T-helper 2 cell (primary cell): ENCODE data around the gene KAT14.
"Not testable (repeated sequence)": the region's sequence is repeated elsewhere in the genome, so short reads cannot be mapped to it uniquely, and the experiment has no call there.

Experiments
- DNase-seq, 5 experiments: peaks; one replicate each; pipeline versions ENCODE4 v3.0.0 to v3.0.0-alpha.2; 2012 to 2022
- total RNA-seq, 2 donors: gene quantifications; one replicate each; lab custom pipeline; 2026; lab: John Stamatoyannopoulos, UW

The KAT14 gene, protein sequence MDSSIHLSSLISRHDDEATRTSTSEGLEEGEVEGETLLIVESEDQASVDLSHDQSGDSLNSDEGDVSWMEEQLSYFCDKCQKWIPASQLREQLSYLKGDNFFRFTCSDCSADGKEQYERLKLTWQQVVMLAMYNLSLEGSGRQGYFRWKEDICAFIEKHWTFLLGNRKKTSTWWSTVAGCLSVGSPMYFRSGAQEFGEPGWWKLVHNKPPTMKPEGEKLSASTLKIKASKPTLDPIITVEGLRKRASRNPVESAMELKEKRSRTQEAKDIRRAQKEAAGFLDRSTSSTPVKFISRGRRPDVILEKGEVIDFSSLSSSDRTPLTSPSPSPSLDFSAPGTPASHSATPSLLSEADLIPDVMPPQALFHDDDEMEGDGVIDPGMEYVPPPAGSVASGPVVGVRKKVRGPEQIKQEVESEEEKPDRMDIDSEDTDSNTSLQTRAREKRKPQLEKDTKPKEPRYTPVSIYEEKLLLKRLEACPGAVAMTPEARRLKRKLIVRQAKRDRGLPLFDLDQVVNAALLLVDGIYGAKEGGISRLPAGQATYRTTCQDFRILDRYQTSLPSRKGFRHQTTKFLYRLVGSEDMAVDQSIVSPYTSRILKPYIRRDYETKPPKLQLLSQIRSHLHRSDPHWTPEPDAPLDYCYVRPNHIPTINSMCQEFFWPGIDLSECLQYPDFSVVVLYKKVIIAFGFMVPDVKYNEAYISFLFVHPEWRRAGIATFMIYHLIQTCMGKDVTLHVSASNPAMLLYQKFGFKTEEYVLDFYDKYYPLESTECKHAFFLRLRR
- total RNA-seq = 10.3 to 21.2 reads per million in 2 donors

DNA sequence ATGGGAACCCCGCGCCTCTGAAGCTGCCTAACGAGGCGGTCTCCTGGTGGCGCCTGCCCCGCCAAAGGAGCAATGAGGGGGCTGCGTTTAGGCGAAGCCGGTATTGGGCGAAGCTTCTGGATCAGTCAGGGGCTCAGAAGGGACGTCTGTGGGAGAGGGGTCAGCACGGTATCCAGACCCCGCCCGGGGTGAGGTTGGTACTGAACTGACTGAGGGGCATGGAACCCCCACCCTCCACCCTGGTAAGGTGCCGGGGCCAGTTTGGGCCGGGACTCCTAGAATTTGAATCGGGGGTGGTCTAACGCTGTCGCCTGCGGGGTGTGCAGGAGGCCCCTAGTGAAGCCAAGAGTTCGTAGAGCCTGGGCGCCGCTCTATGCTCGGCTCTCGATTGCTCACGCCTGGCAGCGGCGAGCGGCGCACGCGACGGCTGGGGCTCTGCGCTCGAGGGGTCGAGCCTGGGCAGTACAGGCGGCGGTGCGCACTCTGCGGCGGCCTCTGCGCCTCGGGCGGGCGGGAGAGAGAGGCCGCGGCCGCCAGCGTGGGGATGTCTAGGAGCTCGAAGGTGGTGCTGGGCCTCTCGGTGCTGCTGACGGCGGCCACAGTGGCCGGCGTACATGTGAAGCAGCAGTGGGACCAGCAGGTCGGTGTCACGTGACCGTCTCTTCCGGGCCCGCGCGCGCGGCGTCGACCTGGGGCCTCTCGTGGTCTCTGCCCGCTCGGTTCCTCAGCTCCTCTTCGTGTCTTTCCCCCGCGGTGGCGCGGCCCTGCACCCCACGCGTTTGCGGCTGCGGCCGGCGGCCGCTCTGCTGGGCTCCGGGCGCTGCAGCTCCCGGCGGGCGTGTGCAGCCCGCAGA lies at the start of gene KAT14, which contains the start of gene PET117:
Gene KAT14 (plus strand): TSS at position 452 of the 854 bp plus-strand sequence. CDS start 4,798 bp downstream, outside the sequence.
Gene PET117 (plus strand): TSS at position 452 of the 854 bp plus-strand sequence. CDS start 93 bp downstream, at position 545.
- peak; percentile 75 to 97 (median 85) for DNase-seq

DNA sequence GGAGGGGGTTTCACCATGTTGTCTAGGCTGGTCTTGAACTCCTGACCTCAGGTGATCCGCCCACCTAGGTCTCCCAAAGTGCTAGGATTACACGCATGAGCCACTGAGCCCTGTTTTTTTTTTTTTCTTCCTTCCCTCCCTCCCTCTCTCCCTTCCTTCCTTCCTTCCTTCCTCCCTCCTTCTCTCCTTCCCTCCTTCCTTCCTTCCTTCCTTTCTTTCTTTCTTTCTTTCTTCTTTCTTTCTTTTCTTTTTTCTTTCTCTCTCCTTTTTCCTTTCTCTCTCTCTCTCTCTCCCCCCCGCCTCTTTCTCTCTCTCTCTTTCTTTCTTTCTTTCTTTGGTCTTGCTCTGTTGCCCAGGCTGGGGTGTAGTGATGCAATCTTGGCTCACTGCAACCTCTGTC lies 49.4 kb upstream of the KAT14 start:
- not testable (repeated sequence) for DNase-seq

DNA sequence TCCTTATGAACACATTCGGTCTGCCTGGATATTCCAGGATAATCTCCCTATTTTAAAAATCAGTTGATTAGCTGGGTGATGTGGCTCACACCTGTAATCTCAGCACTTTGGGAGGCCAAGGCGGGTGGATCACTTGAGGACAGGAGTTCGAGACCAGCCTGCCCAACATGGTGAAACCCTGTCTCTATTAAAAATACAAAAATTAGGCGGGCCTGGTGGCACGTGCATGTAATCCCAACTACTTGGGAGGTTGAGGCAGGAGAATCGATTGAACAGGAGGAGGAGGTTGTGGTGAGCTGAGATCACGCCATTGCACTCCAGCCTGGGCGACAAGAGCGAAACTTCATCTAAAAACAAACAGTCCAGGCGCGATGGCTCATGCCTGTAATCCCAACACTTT lies 48.8 kb upstream of the KAT14 start:
- not testable (repeated sequence) for DNase-seq

DNA sequence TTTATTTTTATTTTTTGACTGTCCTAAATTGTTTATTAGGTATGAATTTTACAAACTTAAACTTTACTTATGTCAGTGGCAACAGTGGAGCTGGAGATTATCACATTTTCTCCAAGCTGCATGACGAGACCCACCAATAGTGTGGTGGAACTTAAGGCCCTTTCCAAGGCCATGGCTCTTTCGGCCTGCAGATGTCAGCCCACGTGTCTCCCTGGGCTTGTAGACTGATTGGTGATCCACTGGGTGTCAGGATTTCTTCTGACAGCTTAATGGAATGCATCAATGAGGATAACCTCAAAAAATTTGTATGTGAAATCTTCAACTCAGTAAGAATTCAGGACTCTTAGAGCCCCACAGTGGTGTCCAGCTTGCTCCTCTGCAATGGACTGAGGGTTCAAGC lies 47.6 kb upstream of the KAT14 start:
- no peak for DNase-seq

DNA sequence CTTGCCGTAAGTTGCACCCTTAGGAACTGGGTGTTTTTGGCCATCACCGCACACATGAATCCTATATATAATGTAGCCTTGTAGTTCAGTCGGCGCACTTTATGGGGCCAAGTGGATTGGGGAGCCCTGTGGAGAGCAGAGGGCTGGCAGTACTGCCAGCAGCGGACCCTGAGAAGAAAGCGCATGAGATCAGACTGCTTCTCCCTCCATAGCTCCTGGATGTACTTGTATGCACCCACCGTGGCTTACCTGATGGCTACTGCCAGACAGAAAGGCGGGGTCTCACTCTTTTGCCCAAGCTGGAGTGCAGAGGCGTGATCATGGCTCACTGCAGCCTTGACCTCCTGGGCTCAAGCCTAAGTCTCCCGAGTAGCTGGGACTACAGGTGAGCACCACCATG lies 47.2 kb upstream of the KAT14 start:
- DNase-seq = no peak

DNA sequence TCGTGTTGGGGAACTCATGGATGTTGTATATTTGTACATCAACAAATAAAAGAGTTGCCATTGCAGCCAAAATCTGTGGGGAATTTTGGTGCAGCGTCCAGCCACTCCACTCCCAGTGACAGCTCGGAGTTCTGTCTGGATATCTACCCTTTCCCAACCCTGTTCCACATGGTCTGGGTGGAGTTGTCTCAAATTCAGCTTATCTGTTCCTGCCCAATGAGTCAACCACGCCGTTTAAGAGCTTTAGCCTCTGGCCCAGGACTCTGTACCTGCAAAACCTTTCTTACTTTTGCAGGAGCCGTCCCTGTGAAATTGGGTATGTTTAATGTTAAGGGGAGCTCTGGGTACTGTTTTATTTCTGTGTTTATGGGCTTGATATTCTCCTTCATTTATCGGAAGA lies 46.0 kb upstream of the KAT14 start:
- DNase-seq = no peak

DNA sequence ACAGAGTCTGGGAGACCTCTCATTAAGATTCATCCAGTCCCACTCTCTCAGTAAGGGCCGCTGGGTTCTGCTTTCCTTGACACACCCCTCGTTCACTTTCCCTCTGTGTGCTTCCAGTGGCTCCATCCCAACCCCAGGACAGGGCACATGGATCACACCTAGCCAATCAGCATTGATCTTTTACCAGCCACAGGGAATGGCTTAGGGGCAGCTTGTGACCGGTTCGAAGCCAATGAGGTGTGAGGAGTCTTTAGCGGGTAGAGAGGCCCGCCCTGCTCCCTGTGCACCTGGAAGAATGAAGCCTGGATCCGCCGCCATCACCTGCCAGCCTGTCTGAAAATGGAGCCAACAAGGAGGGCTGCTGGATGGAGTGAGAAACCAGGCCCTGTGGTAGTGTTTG lies 44.8 kb upstream of the KAT14 start:
- DNase-seq = no peak

DNA sequence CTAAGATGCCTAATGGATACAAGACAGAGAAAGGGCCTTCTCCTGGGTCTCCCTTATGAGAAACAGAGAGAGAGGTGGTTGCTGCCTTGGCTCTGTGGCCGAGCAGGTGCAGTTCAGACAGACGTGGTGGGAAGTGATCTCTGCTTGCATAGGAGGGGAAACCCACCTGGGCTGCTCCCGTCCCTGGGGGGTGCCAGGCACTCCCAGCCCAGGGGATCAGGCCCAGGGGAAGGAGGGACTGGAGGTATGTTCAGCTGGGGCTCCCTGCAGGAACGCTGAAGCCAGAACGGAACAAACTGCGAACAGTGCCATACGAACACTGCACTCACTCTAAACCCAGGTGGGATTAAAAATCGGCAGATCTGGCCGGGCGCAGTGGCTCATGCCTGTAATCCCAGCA lies 44.3 kb upstream of the KAT14 start:
- no peak for DNase-seq

DNA sequence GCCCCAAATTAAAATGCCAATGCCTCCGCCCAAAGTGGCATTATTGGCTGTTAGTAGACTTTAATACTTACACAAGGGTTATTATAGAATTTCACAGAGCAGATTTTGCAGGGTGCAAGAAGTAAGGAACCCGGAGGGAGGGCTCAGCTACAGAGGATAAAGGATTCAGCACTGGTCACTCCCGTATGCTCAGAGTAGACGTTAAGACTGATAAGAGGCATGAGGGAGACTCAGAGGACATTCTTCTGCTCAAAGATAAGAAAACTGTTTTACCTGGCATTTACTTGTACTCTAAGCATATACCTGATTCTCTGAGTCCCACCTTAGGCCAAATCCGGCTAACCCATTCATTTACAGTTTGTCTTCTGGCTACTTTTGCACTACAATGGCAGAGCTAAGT lies 43.5 kb upstream of the KAT14 start:
- no peak for DNase-seq

DNA sequence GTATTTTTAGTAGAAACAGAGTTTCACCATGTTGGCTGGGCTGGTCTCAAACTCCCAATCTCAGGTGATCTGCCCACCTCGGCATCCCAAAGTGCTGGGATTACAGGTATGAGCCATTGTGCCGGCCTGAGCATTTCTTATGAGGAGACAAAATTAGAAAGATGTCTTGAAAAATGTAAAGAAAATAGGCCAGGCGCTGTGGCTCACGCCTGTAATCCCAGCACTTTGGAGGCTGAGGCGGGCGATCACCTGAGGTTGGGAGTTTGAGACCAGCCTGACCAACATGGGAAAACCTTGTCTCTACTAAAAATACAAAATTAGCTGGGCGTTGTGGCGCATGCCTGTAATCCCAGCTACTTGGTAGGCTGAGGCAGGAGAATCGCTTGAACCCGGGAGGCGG lies 37.1 kb upstream of the KAT14 start:
- DNase-seq = not testable (repeated sequence)

DNA sequence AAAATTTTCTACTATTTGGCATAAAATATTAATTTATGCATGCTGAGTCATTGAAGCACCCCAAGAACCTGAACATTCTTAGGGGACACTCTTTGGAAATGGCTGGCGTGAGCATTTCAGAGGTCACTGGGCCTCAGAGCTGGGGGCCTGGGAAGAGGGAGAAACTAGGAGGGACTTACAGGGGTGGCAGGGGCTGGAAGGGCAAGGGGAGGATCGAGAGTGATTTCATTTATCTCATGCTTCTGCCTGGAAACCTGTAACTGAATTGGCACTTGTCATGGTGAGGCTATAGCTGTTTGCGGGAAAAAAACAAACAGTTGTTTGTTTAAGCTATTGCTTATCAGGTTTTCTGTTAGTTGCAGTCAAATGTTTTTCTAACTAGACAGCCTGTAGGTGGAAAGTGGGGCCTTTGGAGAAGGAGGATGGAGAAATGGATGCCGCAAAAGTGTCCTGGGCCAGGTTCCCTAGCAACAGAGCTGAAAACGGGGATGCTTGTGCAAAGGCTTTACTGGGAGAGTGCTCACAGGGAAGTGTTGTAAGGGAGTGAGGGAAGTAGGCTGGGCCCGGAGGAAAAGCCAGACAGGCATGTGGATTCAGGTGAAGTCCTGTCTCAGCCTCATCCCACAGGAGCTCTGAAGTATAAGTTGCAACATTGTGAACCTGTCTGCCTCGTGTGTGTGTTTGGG lies 36.4 kb upstream of the KAT14 start:
- no peak for DNase-seq

DNA sequence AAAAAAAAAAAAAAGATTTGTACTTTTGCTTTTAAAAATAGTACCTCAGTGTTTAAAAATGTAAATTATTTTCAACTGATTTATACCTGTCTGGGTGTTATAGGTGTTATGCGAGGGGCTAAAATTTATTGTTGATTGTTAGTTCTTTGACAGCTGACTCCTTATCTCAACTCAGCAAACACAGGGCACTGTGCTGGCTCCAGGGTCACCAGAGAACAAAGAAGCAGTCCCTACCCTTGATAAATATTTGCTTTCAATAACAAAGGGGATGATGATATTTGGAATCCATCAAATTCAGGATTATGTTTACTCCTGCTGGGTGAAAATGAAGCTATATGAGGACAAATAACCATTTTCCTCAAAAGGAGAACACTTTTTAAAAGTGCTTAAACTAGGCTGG lies 34.2 kb upstream of the KAT14 start:
- DNase-seq = no peak

DNA sequence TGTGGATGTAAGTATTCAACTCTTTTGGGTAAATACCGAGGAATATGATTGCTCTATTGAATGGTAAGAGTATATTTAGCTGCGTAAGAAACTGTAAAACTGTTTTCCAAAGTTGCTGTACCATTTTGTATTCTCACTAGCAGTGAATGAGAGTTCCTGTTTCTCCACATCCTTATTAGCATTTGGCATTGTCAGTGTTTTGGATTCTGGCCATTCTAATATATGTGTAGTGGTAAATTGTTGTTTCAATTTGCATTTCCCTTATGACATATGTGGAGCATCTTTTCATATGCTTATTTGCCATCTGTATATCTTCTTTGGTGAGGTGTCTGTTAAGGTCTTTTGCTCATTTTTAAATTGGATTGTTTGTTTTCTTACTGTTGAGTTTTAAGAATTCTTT lies 29.3 kb upstream of the KAT14 start:
- no peak for DNase-seq

DNA sequence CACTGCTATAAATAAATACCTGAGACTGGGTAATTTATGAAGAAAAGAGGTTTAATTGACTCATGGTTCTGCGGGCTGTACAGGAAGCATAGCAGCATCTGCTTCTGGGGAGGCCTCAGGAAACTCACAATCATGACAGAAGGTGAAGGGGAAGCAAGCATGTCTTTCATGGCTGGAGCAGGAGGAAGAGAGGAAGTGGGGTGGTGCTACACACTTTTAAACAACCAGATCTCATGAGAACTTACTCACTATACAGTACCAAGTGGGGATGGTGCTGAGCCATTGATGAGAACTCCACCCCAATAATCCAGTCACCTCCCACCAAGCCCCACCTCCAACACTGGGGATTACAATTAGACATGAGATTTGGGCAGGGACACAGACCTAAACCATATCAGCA lies 9.1 kb upstream of the KAT14 start:
- peak in 1 of 5 experiments; percentile 30 for DNase-seq

DNA sequence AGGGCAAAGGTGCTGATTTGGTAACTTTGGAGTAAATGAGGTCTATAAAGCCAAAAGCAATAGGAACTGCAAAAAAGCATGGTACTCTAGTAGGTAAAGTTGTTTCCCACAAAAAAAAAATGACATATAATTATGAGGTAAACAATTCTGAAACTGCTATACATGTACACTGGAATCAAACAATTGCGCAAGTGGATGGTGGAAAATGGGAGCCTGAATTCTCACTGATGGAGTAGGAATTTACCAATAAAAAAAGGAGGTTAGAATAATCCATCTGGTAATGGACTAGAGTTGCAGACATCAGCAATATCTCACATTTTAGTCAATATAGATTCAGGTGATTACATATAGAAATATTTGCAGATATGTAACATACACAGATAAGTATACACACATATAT lies 5.0 kb upstream of the KAT14 start:
- no peak for DNase-seq

DNA sequence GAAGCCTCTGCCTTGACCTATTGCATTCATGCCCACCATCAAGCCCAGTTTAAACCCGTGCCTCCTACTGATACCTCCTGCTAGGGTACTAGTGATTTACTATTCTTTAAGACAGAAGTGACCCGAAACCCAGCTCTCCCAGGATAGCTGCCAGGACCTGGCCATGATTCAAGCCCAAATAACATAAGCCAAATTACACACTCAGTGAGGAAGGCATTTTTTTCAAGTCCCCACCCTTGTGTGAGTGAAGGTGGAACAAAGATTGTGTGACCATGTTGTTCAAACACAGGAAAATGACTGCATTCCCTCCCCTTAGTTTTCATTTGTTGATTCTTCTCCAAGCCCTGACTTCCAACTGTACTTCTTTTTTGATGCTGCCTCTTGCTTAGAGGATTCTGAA lies 3.7 kb upstream of the KAT14 start:
- no peak for DNase-seq

DNA sequence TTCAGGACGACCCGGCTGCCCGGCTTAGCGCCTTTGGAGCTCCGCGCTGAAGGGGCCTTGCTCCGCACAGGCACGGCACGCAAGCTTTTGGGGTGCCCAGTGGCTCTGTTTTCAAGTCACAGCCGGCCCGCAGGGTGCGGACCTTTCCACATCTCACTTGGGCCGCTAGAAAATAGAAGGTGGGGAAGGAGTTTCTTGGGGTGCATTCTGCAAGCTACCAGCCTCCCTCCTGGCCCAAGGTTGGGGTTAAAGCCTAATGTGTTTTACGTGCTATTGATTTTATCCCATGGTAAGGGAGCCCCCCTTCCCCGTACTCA lies 561 bp downstream of the KAT14 start:
- DNase-seq = no peak

DNA sequence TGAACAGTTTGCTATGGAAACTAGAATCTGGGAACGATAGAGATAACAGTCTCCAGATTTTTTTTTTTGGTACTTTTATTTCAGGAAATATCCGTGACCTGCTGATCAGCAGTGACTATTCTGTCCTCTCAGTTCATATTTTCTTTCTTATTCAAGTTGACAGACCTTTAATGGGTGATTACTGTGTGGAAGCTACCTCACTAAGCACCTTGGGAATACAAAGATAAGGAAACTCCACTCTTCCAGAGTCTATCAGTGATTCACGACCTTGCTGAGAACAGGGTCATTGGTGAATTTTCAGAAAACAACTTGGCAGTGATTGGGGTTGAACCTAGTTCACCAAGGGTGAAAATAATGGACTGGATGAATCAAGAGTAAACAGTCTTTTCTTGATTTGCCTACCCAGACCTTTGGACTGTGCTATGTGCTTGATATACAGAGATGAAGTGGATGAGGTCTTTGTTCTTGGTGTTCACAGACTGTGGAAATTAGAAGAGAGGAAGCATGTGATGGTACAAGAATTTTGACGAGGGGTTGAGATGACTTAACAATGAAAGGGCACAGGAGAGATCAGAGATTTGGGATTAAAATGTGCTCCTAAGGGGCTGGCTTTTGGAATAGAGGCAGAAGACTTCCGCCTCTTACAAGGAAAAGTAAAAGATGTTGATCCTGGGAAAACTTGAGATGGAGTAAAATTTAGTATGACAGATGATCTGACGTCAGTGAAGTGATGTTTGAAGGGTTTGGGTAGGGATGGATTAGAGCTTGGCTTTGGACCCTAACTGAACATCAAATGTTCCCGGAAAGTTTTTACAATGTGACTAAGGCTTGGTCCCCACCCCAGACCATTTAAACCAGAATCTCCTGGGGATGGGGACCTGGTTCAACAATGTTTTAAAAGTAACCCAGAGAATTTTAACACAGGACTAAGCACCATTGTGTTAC lies 1.2 kb downstream of the KAT14 start:
- DNase-seq = peak in 1 of 5 experiments; percentile 23

DNA sequence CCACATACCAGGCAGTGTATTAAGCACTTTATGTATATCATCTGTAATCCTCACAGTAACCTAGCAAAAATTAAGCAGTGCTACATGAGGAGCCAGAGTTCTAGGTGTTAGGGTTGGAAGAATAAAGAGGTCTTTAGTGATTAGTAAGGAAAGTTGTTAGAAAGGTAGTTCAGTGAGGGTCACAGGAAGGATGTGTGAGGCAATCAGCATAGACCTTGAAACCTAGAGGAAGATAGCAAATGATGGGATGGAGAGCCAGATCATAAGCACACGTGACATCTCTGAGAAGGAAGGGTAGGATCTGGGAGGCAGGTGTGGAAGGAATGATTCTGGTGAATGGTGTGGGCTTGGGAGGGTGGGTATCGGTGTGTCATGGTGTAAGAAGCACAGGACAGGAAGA lies 2.2 kb downstream of the KAT14 start:
- DNase-seq = no peak

DNA sequence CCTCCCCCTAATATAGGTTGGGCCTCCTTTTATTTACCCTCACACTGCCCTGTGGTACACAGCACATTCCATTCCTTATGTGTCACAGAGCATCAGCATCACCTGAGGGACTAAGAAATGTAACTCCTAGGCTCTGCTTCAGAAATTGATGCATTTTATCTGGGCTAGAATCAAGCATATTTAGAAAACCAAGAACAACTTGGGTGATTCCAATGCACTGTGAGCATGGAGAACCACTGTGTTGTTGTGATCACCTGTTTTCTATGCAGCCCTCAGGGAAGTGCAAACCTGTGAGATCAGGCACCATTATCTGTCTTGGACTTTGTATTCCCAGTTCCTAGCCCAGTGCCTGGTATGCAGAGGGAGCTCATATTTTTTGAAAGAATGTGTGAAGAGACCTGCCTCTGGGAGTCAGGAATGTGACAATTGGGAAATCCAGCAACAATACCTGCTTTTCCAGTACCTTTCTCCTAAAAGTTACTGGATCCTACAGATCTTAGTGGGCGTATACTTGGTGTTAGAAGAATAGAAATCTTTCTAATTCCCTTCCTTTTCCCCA lies 7.0 kb downstream of the KAT14 start:
- no peak for DNase-seq

DNA sequence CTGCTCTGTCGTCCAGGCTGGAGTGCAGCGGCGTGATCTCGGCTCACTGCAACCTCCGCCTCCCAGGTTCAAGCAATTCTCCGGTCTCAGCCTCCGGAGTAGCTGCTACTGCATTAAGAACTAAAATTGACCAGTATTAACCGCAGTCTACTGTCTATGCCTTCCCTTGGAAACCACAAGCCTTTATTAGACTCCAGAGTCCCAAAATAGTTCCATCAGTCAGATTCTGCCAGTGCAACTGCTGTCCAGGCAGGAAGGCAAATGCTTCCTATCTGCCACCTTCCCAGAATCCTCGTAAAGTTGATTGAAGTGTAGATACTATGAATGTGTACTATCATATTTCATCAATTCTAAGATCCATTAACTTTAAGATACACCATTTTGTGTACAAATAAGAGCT lies 16.7 kb downstream of the KAT14 start:
- DNase-seq = no peak
